ENCODE results near the gene ANKRD55.

GRCh38 chr5:56158331-56158960 lies 74.7 kb downstream of the ANKRD55 start:
- TF ChIP-seq POLR2A (IDR thresholded peaks at IDR 0.05; ENCODE audit: low read depth, low read length) (no peak), EZH2 (IDR thresholded peaks at IDR 0.05; ENCODE audit: borderline replicate concordance, low read depth, low read length, severe bottlenecking) (no peak), CTCF (IDR thresholded peaks at IDR 0.05; ENCODE audit: extremely low read depth in 1 of 2, insufficient read depth in 1 of 2, low read depth in 1 of 2, low read length in 2 of 2) (no peak)

Measured in endothelial cell of umbilical vein (primary cell).